Effector memory CD4-positive, alpha-beta T cell (primary cell): ENCODE results near the gene ZNF697.

Experiments used
- DNase-seq, 3 donors: peaks; one replicate each; pipeline ENCODE4 v3.0.0-alpha.2; 2020
- H3K27ac ChIP-seq: 2 replicates; pipeline ENCODE4 v1.7.0; 2013; ENCODE audit warnings: mild to moderate bottlenecking, low read length, moderate library complexity; ENCODE audit not compliant: insufficient read depth, poor library complexity, severe bottlenecking
- H3K27me3 ChIP-seq: replicated peaks from 2 replicates; pipeline ENCODE4 v1.7.0; 2013; ENCODE audit warnings: mild to moderate bottlenecking, low read length; ENCODE audit not compliant: insufficient read depth, control insufficient read depth, poor library complexity, severe bottlenecking
- H3K36me3 ChIP-seq: 2 replicates; pipeline ENCODE4 v1.7.0; 2013; ENCODE audit warnings: mild to moderate bottlenecking, low read length, moderate library complexity; ENCODE audit not compliant: control insufficient read depth, insufficient read depth
- H3K4me1 ChIP-seq: 2 replicates; pipeline ENCODE4 v1.7.0; 2013; ENCODE audit warnings: low read length, mild to moderate bottlenecking; ENCODE audit not compliant: control insufficient read depth, insufficient read depth, poor library complexity, severe bottlenecking
- H3K4me3 ChIP-seq: 2 replicates; pipeline ENCODE4 v1.7.0; 2013; ENCODE audit warnings: low read length, low read depth, mild to moderate bottlenecking; ENCODE audit not compliant: insufficient read depth, poor library complexity, severe bottlenecking
- H3K9me3 ChIP-seq: 2 replicates; pipeline ENCODE4 v1.7.0; 2013; ENCODE audit warnings: mild to moderate bottlenecking, low read length, moderate library complexity; ENCODE audit not compliant: control insufficient read depth

The ZNF697 gene

GRCh38 chr1:119633575-119633974 lies 14.5 kb downstream of the ZNF697 start:
- H3K4me1 ChIP-seq, result no peaks in the 10 kb centered on the region

GRCh38 chr1:119632841-119633240 lies 15.2 kb downstream of the ZNF697 start:
- Histone ChIP-seq H3K9me3 (no peaks in the 10 kb centered on the region), H3K36me3 (no peaks in the 10 kb centered on the region), H3K27me3 (peaks cover 9% of the 10 kb centered on the region), H3K4me3 (no peak overlapping the region), H3K27ac (no peak overlapping the region), H3K4me1 (no peaks in the 10 kb centered on the region)
- DNase-seq, result no peak

More at GRCh38 chr1:119633575-119633974, 14.5 kb downstream of the ZNF697 start:
- Histone ChIP-seq H3K27me3 (peaks cover 9% of the 10 kb centered on the region), H3K36me3 (no peaks in the 10 kb centered on the region), H3K9me3 (no peaks in the 10 kb centered on the region), H3K4me3 (no peak overlapping the region), H3K27ac (no peak overlapping the region)
- DNase-seq, result no peak

DNA sequence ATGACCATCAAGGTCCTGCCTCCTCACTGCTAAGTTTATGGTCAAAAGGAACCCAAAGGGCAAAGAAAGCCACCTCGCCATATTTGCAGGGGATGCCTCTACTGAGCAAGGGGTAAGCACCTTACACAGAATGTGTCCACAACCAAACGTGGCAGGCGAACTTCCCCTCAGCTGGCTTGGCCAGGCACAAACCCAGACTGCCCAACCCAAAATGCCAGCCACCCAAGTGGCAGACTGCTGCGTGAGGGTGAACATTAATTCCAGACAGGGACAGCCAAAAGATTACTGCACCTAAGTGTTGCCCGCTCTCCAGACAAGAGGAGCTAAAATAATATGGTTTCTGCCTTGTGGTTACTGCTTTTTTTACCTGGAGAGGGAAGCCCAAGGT lies 16.0 kb downstream of the ZNF697 start:
- Histone ChIP-seq H3K4me3 (no peak overlapping the region), H3K27ac (no peak overlapping the region), H3K36me3 (no peaks in the 10 kb centered on the region), H3K9me3 (no peaks in the 10 kb centered on the region), H3K4me1 (no peaks in the 10 kb centered on the region), H3K27me3 (peaks cover 9% of the 10 kb centered on the region)
- no peak for DNase-seq

DNA sequence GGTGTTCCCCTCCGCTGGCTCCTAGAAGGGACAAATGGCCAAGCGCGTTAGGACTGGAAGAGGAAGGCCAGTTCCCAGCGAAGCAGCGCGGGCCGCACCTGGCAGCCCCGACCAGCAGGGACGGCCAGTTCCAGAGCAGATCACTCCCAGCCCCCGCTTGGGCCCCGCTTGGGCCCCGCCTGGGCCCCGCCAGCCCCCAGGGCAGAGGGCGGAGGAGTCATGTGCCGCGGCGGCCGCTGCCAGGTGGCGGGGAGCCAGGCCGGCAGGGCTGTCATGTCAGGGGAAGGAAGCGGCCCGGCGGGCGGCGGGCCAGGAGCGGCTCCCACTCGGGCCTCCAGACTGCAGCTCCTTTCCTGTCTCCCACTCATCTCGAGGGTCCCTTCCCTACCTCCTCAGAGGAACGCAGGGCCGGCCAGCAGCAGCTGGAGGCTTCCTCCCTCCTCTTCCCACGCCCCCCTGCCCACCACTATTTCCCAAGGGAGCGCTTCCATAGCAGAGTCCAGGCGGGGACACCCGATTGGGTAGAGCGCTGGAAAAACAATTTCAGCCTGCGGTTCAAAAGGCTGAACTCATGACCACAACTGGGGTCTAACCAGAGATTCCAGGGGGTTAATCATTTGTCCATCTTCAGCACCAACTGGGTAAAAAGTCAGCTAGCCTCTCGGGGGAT lies 16.5 kb downstream of the ZNF697 start:
- no peaks in the 10 kb centered on the region for H3K36me3 ChIP-seq
- no peak overlapping the region for H3K4me3 ChIP-seq
- no peaks in the 10 kb centered on the region for H3K9me3 ChIP-seq
- DNase-seq, result no peak
- H3K27me3 ChIP-seq, result peaks cover 9% of the 10 kb centered on the region
- no peaks in the 10 kb centered on the region for H3K4me1 ChIP-seq
- H3K27ac ChIP-seq, result no peak overlapping the region

GRCh38 chr1:119631086-119631432 lies 17.0 kb downstream of the ZNF697 start:
- no peaks in the 10 kb centered on the region for H3K4me1 ChIP-seq
- no peaks in the 10 kb centered on the region for H3K36me3 ChIP-seq
- H3K9me3 ChIP-seq, result no peaks in the 10 kb centered on the region
- no peak overlapping the region for H3K4me3 ChIP-seq
- DNase-seq, result no peak
- H3K27me3 ChIP-seq, result peaks cover 9% of the 10 kb centered on the region
- H3K27ac ChIP-seq, result no peak overlapping the region

- Histone ChIP-seq H3K36me3 (no peaks in the 10 kb centered on the region), H3K27me3 (peaks cover 9% of the 10 kb centered on the region), H3K27ac (no peak overlapping the region), H3K4me3 (no peak overlapping the region), H3K4me1 (no peaks in the 10 kb centered on the region), H3K9me3 (no peaks in the 10 kb centered on the region)
- DNase-seq, result no peak
Measured at GRCh38 chr1:119626841-119627240, 21.2 kb downstream of the ZNF697 start.

DNA sequence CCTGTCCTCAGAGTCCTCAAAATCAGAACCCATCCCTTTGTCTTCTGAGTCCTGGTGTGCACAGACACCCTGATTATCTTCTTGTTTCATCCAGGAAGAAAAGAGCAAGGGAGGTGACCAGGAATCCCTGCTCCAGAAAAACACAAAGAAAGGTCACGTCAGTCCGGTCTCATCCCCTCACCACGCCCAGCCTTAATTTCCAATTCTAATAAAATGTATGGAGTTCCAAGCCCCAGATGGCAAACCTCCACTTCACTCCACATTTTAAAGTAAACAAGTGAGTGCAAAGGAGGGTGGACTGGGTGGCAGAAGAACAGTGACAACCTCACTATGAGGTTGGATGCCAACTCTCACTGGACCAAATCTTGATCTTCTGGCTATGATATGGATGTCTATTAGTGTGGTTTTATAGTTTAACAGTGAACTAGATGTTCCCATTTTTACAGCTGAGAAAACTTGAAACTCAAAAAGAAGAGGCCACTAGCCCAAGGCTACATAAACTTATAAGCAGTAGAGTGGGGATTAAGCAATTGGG lies 22.0 kb downstream of the ZNF697 start:
- no peaks in the 10 kb centered on the region for H3K4me1 ChIP-seq
- H3K9me3 ChIP-seq, result no peaks in the 10 kb centered on the region
- H3K36me3 ChIP-seq, result no peaks in the 10 kb centered on the region
- H3K27ac ChIP-seq, result no peak overlapping the region
- H3K4me3 ChIP-seq, result no peak overlapping the region
- H3K27me3 ChIP-seq, result peaks cover 5% of the 10 kb centered on the region
- DNase-seq, result no peak

DNA sequence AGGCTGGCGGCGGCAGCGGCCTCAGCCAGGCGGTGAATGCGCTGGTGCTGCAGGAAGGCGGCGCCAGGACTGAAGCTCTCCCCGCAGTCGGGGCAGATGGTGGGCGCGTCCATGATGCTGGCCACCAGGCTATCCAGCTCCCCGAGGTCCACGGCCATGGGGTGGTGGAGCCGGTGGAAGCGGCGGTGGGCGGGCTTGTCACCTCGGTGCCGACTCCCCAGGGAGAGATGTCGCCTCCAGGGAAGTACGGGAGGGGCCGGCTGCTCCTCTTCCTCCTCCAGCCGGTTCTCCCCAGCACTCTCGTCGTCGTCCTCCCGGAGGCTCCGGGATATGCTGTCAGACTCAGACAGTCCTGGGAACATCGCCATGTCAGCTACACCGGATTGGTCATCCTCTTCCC lies 24.4 kb downstream of the ZNF697 start:
- H3K4me3 ChIP-seq, result no peak overlapping the region
- no peaks in the 10 kb centered on the region for H3K27me3 ChIP-seq
- H3K4me1 ChIP-seq, result no peaks in the 10 kb centered on the region
- H3K9me3 ChIP-seq, result no peaks in the 10 kb centered on the region
- H3K36me3 ChIP-seq, result no peaks in the 10 kb centered on the region
- no peak for DNase-seq
- H3K27ac ChIP-seq, result no peak overlapping the region

DNA sequence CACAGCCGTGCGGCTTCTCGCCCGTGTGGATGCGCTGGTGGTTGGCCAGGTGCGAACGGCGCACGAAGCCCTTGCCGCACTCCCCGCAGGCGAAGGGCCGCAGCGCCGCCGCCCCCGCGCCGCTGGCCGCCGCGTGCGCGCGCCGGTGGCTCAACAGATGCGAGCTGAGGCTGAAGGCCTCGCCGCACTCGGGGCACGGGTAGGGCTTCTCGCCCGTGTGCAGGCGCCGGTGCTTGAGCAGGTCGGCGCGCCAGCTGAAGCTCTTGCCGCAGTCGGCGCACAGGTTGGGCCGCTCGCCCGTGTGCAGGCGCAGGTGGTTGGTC lies 24.9 kb downstream of the ZNF697 start:
- no peaks in the 10 kb centered on the region for H3K9me3 ChIP-seq
- no peak for DNase-seq
- no peak overlapping the region for H3K4me3 ChIP-seq
- H3K36me3 ChIP-seq, result no peaks in the 10 kb centered on the region
- no peaks in the 10 kb centered on the region for H3K4me1 ChIP-seq
- no peak overlapping the region for H3K27ac ChIP-seq
- H3K27me3 ChIP-seq, result no peaks in the 10 kb centered on the region

GRCh38 chr1:119622311-119623192 lies 25.5 kb downstream of the ZNF697 start:
- Histone ChIP-seq H3K4me3 (no peak overlapping the region), H3K4me1 (no peaks in the 10 kb centered on the region), H3K27me3 (no peaks in the 10 kb centered on the region), H3K27ac (no peak overlapping the region), H3K36me3 (no peaks in the 10 kb centered on the region), H3K9me3 (no peaks in the 10 kb centered on the region)
- no peak for DNase-seq
